NCI-H2196 (cell line): ENCODE data around the gene FBXO38.

Experiments used
- DNase-seq: peaks from one replicate; lab custom pipeline; 2025; ENCODE audit not compliant: unreplicated experiment; lab: John Stamatoyannopoulos, UW

Gene FBXO38, protein sequence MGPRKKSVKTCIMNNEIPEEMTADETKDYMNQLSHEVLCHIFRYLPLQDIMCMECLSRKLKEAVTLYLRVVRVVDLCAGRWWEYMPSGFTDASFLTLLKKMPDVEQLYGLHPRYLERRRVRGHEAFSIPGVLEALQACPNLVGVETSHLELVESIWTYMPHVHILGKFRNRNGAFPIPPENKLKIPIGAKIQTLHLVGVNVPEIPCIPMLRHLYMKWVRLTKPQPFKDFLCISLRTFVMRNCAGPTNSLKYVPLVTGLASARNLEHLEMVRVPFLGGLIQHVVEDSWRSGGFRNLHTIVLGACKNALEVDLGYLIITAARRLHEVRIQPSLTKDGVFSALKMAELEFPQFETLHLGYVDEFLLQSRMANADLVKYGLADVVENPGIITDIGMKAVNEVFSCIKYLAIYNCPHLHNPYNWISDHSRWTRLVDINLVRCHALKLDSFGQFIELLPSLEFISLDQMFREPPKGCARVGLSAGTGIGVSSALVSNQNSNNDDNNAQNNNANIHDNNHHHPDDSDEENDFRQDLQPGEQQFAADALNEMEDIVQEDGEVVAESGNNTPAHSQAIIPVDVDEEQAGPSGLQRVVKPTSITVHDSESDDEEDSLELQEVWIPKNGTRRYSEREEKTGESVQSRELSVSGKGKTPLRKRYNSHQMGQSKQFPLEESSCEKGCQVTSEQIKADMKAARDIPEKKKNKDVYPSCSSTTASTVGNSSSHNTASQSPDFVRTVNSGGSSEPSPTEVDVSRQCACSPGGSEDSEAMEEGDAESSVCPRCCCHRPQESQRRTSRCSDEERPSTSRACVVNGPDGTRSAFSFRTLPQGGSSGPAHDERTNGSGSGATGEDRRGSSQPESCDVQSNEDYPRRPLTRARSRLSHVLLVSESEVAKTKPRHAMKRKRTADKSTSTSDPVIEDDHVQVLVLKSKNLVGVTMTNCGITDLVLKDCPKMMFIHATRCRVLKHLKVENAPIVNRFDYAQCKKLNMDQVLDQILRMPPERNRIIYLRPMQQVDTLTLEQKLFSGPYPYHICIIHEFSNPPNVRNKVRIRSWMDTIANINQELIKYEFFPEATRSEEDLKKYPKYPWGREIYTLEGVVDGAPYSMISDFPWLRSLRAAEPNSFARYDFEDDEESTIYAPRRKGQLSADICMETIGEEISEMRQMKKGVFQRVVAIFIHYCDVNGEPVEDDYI

DNA sequence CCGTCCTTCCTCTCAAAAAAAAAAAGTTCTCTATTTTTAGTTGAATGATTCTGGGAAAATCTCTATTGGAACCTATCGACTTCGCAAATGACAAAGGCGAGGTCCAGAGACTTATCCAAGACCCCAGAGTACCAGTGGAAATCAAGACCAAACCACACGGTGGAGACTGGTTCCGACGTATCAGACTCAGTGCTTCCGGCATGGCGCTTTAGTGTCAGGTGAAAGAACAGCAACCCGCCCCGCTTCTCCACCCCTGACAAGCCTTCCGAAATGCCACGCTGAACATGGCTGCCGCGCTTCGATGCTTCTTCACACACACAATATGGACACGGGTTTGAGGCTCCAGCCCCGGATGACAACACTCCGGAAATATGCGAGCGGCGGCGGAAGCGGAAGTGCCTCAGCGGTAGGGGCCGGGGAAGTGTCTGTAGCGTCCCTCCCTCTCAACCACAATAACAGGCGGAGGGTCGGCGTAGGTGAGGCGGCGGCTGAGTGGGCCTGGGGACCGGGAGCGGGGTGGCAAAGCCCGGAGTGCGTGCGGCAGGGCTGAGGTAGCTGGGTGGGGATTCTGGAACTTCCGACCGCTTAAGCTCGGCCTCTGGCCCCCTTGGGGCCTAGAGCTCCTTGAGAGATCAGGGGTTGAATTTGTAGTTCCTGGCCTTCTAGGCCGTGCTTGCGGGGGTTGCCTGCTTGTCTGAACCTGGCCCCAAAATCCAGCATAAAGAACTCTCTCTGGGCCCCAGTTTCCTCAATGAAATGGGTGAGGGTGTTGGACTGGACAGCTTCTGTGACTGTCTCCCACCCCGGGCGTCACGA lies at the start of gene FBXO38:
Gene FBXO38, plus strand, starts transcription at position 395 of the 816 bp plus-strand sequence. CDS start 10,819 bp downstream, outside the sequence.
- DNase-seq = peak; percentile 96

DNA sequence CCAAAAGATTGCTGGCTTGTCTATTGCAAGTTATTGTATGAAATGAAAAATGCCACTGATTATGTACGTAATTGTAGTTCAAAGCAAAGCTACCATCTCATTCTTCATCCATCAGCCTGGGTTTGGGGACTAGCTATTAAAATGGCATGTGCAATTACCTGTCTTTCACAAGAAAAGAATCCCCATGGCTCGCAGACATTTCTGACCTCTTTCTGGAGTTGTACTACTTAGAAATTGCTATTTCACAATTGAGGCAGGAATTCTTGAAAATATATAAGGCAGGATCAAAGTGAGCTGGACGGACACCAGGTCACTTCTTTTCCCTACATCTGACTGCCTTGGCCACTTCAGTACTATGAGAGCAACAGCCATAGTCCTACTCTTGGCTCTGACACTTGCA lies 48.5 kb upstream of the FBXO38 start, which contains the start of gene SPINK9:
Gene SPINK9, plus strand, starts transcription at position 301 of the 400 bp plus-strand sequence. Its CDS starts 55 bp downstream, at position 356.
- DNase-seq = no peak

DNA sequence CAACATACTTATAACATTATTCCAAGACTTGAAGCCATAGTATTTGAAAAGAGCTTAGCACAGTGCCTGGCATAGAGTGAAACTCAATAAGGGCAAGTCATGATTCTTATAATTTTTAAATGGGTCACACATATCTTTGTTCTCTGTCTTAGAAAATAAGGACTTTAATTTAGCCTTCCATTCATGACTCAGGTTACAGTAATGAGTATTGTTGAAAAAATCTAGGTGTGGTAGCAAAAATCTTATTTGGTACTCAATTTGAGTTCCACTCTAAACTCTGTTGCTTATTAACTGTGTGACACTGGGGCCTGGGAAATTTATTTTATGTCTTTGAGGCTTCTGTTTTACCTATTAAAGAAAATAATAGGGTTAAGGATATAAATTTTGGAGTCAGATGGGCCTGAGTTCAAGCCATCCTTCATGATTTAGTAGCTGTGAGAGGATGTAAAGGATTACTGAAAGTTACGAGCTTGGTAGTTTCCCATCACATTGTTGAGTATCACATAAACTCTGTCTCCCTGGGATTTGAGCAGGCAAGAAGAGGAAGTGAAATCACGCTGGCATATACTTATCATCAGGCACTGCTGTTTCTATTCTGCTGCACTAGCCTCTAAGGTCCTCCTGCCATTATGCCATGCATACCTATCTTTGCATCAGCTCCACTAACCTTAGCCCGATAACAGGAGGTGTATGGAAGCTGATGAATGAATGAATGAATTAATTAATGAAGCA lies 46.9 kb upstream of the FBXO38 start:
- no peak for DNase-seq

DNA sequence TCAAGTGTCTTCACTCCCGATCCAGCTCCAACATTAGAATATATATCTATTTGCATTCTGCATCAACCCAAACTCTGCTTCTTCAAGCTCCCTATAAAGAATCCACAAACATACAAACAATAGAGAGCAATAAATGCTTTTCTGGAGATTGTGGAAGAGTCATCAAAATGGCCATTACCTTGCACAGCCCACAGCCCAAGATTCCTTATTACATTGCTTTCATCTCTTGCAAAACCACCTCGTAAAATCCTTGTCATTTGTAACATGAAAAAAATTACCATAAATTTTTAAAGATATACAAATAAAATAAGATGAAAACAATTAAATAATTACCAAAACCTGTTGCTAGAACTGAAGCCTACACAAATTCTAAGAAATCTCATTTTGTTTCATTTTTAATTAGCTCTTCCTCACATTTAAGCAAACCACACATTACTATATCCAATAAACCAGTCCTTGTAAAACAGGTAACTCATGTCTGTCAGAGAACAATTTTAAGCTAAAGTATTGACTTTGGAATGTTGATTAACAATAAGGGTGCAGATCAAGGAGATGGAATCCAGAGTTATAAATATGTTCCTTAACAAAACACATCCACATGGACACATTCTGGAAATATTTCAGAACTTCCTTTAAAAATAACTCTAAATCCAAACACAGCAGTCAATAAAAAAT lies 41.2 kb upstream of the FBXO38 start:
- DNase-seq = no peak

DNA sequence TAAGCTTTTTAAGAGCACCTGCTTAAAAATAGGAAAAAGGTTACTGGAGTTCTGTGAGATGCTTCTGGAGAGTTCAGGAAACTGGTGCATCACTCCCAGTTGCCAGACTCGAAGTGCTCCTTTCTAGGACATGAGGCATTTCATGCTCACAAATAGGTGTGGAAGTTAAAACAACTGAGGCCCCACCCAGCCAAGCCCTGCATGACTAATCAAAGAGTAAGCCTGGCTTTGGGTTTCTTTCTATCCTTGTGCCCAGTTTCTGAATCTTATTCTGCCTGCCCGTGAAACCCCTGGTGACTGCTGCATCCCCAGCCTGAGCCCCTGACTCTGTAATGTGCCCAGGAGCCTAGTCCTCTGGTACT lies 40.7 kb upstream of the FBXO38 start:
- DNase-seq = no peak

DNA sequence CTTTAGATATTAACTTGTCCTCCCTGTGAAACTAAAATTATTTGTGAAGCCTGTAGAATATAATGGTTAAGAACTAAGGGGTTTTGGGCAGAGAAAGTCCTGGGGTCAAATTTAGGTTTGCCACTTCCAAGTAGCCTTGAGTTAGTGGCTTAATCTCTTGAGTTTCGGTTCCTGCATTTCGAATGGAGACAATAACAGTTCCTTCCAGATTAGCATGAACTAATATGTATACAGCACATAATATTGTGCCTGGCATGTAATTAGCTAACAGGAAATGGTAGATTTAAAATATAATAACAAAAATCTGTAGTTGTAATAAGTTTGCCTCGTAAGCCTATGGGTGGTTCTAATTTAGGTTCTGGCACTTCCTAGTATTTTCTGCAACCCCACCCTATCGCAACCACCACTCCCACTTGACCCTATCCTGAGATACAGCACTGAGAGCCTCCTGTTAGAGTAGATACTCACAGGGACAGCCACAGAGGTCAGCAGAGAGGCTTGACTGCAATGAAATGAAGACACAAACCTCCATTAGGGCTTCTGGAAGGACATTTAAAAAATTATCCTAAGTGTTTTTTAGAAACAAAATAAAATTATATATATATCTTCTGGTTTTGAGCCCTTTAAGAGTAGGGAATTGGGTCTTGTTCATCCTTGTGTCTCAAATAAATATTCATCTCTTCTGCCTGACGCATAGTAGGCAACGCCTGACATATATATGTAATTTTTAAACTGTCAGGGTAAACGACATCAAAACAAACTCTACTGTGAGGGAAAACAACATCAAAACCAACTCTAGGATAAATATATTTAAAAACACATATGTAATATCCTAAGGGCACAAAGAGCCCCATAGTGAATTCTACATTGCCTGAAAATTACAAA lies 39.9 kb upstream of the FBXO38 start:
- DNase-seq = no peak

DNA sequence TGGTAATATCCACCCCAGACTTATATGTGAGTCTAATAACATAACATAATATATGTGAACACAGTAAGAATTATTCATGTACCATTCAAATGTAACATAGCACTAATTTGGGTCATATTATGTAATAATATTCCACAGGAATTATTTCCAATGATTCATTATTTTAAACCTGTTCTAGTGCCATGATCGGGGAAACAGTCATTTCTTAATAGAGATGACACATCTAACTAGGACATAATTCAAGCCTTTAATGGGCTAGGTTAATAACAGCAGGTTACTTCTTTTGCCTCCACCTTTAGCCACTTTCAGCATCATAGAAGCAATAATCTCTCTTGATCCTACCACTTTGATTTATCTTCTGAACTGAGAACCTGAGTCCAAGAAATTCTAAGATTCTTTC lies 36.1 kb upstream of the FBXO38 start:
- no peak for DNase-seq

DNA sequence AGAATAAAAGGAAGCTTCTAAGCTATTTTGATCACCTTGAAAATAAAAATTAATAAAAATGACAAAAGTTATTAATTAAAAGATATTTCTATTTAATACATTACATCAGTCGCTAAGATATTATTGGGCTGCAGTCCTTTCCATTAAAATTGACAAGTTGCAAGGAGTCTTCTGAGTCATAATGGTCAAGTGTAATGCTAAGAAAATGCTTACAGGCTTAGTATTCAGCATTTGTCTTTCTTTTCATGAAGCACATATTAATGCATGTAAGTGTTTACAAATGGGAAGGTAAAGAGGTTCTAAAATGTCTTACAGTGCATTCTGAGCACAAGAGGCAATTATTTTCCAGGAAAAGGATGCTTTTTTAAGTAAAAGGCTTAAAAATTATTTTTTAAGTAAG lies 31.1 kb upstream of the FBXO38 start:
- DNase-seq = no peak

DNA sequence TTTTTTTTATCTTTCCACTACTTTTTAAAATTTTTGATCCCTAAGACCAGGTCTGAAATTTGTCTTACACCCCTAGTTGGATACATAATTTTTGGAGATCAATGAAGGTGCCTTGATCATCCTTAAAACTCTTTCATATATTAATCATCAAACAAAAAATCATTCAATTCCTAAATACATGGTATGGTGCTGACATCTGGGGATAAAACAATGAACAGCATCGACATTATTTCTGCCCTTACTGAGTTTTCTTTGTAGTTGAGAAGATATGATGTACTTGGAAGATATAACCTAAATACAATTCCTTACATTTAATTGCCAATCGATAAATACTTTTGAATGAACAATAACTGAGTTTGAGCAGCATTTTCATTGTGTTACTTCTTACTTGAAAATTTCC lies 30.1 kb upstream of the FBXO38 start:
- DNase-seq = no peak

DNA sequence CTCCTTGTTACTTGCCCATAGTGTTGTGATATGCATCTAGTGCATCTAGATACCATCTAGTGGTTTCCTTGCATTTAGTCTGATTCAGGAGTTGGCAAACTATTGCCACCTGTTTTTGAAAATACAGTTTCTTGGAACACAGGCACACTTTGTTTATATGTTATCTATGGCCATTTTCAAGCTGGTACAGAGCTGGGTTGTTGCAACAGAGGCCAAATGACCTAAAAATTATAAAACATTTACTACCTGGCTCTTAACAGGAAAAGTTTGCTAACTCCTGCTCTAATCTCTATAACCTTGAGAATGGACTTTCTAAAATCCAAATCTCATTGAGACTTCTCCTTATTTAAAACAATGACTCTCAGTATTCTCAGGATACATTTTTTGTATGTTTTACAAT lies 19.4 kb upstream of the FBXO38 start:
- no peak for DNase-seq

DNA sequence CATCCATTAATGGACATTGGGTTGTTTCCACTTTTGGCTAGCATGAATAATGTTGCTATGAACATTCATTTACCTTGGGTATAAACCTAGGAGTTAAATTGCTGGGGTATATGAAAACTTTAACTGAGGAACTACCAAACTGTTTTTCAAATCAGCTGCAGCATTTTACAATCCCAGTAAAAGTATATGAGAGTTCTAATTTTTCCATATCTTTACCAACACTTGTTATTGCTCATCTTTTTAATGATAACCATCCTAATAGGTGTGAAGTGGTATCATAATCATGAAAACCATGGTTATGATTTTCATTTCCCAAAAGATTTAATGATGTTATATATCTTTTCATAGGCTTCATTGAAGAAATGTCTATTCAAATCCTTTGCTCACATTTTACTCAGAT lies 15.5 kb upstream of the FBXO38 start:
- no peak for DNase-seq

DNA sequence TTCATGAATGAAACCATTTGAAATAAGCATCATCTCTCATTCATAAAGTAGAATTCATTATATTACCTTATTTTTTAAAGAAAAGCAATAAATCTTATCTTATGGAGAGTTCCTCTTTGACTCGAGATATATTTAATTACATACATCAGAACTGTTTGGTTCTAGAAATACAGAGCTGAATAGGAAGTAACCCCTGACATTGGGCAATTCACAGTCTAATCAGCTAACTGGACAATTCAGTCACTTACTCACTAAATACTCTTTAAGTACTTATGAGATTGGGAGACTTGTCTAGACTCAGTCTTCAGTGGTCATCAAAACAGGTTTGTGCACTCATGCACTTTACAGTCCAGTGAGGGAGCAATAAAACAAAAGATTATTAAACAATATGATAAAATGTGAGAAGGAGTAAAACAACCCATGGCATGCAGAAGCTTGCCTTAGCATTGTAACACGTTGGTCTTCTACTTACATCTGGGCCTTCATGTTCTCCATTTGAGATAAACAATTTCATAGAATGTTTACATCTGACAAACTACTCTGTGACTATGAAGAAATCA lies 11.5 kb upstream of the FBXO38 start:
- DNase-seq = no peak

DNA sequence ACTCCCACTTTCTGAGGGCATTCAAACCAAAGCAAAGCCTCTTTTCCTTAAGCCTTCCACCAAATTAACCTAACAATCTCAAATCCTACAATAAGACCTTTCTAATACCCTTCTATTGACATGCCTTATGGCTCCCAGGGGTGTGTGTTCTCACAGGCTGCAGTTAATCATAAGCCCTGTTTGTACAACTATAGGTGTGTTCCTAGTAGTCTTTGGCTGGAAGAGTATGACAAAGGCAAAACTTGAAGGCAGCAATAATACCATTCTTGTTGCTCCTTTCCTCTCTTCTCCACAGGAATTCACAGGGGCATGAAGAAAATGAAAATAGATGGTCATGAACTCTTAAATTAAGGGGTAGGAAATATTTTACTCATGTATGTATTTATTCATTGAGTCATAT lies 10.9 kb upstream of the FBXO38 start:
- DNase-seq = no peak

DNA sequence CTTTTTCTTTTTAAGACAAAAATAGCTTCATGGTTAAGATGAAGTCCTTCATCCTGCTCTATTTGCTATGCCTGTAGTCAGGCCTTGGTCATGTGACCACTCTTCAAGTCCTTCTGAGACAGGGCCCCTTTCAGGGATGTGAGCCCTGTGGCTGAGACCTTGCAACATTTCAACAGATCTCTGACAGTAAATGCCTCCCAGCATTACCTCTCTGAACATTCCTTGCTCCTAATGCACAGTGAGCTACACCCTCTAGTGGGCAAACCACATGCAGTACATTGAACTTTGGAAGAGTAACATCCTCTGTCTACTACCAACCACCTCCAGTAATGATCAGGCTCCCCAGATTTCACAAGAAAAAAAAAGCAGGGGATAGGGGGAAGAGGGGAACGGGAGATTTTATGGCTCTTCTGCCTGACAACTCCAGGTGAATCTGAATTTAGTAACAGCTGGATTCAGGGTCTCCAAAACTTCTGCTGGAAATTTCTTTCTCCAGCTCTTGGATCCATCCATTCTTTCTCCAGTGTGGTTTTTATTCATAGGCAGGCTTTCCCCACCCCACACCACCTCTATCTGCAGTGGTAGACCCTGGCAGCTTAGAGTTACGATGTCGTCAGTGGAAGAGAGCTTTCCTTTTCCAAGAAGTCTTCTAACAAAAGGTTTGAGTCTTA lies 8.9 kb upstream of the FBXO38 start:
- DNase-seq = peak; percentile 41

DNA sequence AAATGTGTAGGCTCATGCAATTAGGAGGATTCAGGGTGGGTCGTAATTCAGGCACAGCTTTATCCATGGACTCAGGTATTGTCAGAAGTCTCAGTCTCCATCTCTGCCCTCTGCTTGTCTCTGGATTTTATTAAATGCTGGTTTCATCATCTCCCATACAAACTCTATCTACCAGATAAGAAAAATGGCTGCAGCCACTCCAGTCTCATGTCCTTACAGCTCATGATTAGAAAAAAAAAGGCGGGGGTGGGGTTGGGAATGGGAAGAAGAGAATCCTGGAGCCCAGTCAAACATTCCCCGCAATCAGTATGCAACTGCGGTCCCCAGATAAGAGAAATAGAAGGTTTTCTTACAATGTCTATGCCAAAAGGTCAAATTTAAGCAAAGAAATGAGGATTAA lies 7.6 kb upstream of the FBXO38 start:
- no peak for DNase-seq

DNA sequence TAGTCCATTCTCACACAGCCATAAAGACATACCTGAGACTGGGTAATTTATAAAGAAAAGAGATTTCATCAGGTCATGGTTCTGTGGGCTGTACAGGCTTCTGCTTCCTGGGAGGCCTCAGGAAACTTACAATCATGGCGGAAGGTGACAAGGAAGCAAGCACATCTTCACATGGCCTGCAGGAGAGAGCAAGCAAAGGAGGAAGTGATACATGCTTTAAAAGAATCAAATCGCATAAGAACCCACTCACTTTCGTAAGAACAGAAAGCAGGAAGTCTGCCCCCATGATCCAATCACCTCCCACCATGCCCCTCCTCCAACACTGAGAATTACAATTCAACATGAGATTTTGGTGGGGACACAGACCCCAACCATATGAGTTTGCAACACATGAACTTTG lies 5.1 kb upstream of the FBXO38 start:
- DNase-seq = no peak

DNA sequence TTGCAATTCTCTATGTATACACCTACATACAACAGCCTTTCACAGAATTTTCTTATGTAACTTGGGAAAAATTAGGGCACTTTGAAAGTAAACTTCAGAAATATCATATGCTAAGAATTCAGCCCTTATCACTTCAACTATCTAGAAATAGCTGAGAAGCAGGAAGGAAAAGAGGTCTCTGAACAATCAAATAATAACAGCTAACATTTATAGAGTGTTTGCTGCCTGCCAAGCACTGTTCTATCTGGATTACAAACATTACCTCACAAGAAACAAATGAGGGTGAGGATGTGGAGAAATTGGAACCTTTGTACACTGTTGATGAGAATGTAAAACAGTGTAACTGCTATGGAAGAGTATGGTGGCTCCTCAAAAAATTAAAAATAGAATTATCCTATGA lies 4.4 kb upstream of the FBXO38 start:
- DNase-seq = no peak

DNA sequence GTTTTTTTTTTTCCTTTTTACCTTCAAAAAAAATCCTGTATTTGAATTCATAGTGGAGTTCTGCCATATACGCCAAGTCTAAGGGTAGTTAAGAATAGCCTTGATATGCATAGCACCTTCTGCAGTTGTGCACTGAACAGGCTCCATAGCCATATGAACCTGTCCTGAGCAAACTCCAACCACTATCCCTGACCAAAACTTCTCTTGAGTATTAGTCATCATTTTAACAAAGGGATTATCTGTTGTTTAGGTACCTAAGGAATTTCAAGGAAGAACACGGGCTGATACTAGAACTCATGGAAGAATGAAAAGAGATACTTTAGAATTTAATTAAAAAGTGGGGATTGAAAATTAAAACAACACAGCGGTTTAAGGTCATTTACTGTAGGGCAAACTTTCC lies 1.9 kb upstream of the FBXO38 start:
- DNase-seq = no peak
